Thymus (tissue), 11 donors: ENCODE results near the gene SLC7A10. TPM values are rescaled to one million over a fixed set of nuclear protein-coding genes. Genes with fewer than 3 reads are reported as not detected.
A peak's percentile ranks its signal among the peaks of the same experiment; 100 is the strongest.

ENCODE experiments used
- DNase-seq, 9 donors: peaks; one replicate each; pipeline ENCODE4 v3.0.0-alpha.2; 2013; ENCODE audit warnings: low spot score in 9 of 9, low read depth in 6 of 9, missing footprints in 1 of 9
- H3K27ac ChIP-seq, 2 donors: one replicate each; pipeline ENCODE4 v1.5.1; 2013; ENCODE audit warnings: control low read depth in 1 of 2, low read depth in 1 of 2, low read length in 1 of 2, mild to moderate bottlenecking in 1 of 2, moderate library complexity in 1 of 2
- H3K27me3 ChIP-seq, 2 donors: one replicate each; pipeline ENCODE4 v1.5.1; 2013; ENCODE audit warnings: low read length in 1 of 2; ENCODE audit not compliant: control insufficient read depth in 2 of 2, insufficient read depth in 1 of 2
- H3K36me3 ChIP-seq, 2 donors: one replicate each; pipeline ENCODE4 v1.5.1; 2013; ENCODE audit warnings: low read length in 1 of 2, mild to moderate bottlenecking in 1 of 2, moderate library complexity in 1 of 2; ENCODE audit not compliant: control insufficient read depth in 2 of 2, insufficient read depth in 2 of 2
- H3K4me1 ChIP-seq, 2 donors: one replicate each; pipeline ENCODE4 v1.5.1; 2013; ENCODE audit warnings: low read length in 2 of 2; ENCODE audit not compliant: control insufficient read depth in 2 of 2, insufficient read depth in 2 of 2
- H3K4me3 ChIP-seq, 2 donors: one replicate each; pipeline ENCODE4 v1.5.1; 2013; ENCODE audit warnings: low read length in 2 of 2, control low read depth in 1 of 2, mild to moderate bottlenecking in 1 of 2
- H3K9me3 ChIP-seq, 2 donors: one replicate each; pipeline ENCODE4 v1.5.1; 2013; ENCODE audit warnings: low read length in 1 of 2, mild to moderate bottlenecking in 1 of 2; ENCODE audit not compliant: control insufficient read depth in 2 of 2, insufficient read depth in 1 of 2
- WGBS: extraction: QIAGEN DNeasy Blood & Tissue Kit; methylation state at CpG from one replicate; pipeline ENCODE4 v1.1.7; 2013; 5-methylcytosine and 5-hydroxymethylcytosine counted together
- polyA plus RNA-seq: library from polyadenylated mRNA; stranded (reverse); fragments of 200-250 nt; gene quantifications from one replicate; pipeline ENCODE4 v1.2.3, GENCODE V29; 2013
- total RNA-seq: library from RNA; stranded (reverse); fragments of 120-200 nt; gene quantifications from one replicate; pipeline ENCODE4 v1.2.4, GENCODE V29; 2013
- donor health status: healthy.

SLC7A10 gene
- total and polyA plus RNA-seq, 2 donors, result 0.11 to 0.33 TPM

- DNase-seq, result peak in 7 of 9 donors; percentile 58 to 89 (median 77)
- Histone ChIP-seq H3K36me3 (no peaks in the 10 kb centered on the region), H3K4me1 (peaks cover 11 to 23% of the 10 kb centered on the region in 2 donors), H3K27ac (peak overlapping the region; percentile 91 to 96), H3K27me3 (no peaks in the 10 kb centered on the region), H3K4me3 (peak overlapping the region; percentile 87 to 90), H3K9me3 (no peaks in the 10 kb centered on the region)
- under 1% methylated on average over 38 of the region's 38 CpGs for WGBS
These were observed 48.2 kb downstream of the SLC7A10 start for GRCh38 chr19:33177417-33177979.

- no peaks in the 10 kb centered on the region for H3K36me3 ChIP-seq
- H3K27ac ChIP-seq, result peak overlapping the region; percentile 91 to 96
- WGBS, result under 1% methylated on average over 65 of the region's 65 CpGs
- no peaks in the 10 kb centered on the region for H3K27me3 ChIP-seq
- H3K9me3 ChIP-seq, result no peaks in the 10 kb centered on the region
- peak overlapping the region; percentile 87 to 90 for H3K4me3 ChIP-seq
- H3K4me1 ChIP-seq, result peaks cover 11 to 23% of the 10 kb centered on the region in 2 donors
- peak; percentile 93 to 98 (median 97) for DNase-seq
These were observed 48.8 kb downstream of the SLC7A10 start for GRCh38 chr19:33176670-33177416.

GRCh38 chr19:33175886-33176669, 49.6 kb downstream of the SLC7A10 start:
- H3K4me1 ChIP-seq, result peaks cover 11 to 23% of the 10 kb centered on the region in 2 donors
- H3K27ac ChIP-seq, result peak overlapping the region; percentile 91 to 95
- H3K9me3 ChIP-seq, result no peaks in the 10 kb centered on the region
- no peaks in the 10 kb centered on the region for H3K36me3 ChIP-seq
- peak in 5 of 9 donors; percentile 6 to 28 (median 18) for DNase-seq
- H3K4me3 ChIP-seq, result peak overlapping the region; percentile 87 to 90
- no peaks in the 10 kb centered on the region for H3K27me3 ChIP-seq
- 21% methylated on average over 25 of the region's 25 CpGs for WGBS

- no peak for DNase-seq
- Histone ChIP-seq H3K9me3 (no peaks in the 10 kb centered on the region), H3K27me3 (no peaks in the 10 kb centered on the region), H3K27ac (no peak overlapping the region), H3K36me3 (no peaks in the 10 kb centered on the region), H3K4me3 (peak overlapping the region in 1 of 2 donors; percentile 90), H3K4me1 (peaks cover 11 to 23% of the 10 kb centered on the region in 2 donors)
- WGBS, result 98% methylated on average over 10 of the region's 10 CpGs
These were observed 50.4 kb downstream of the SLC7A10 start for GRCh38 chr19:33175156-33175782.

GRCh38 chr19:33174186-33174585, 51.5 kb downstream of the SLC7A10 start:
- H3K4me3 ChIP-seq, result no peak overlapping the region

GRCh38 chr19:33171916-33172359, 53.7 kb downstream of the SLC7A10 start:
- H3K4me1 ChIP-seq, result peaks cover 11 to 15% of the 10 kb centered on the region in 2 donors
- no peak overlapping the region for H3K4me3 ChIP-seq
- no peaks in the 10 kb centered on the region for H3K27me3 ChIP-seq
- no peaks in the 10 kb centered on the region for H3K36me3 ChIP-seq
- no peak overlapping the region for H3K27ac ChIP-seq
- H3K9me3 ChIP-seq, result peaks cover 0 to 8% of the 10 kb centered on the region in 2 donors
- no peak for DNase-seq
- WGBS, result over 99% methylated on average over 6 of the region's 6 CpGs

More at GRCh38 chr19:33174186-33174585, 51.5 kb downstream of the SLC7A10 start:
- Histone ChIP-seq H3K36me3 (no peaks in the 10 kb centered on the region), H3K4me1 (peaks cover 11 to 23% of the 10 kb centered on the region in 2 donors), H3K9me3 (no peaks in the 10 kb centered on the region), H3K27ac (no peak overlapping the region), H3K27me3 (no peaks in the 10 kb centered on the region)
- WGBS, result 81% methylated on average over 5 of the region's 5 CpGs
- no peak for DNase-seq

- 98% methylated on average over 1 of the region's 1 CpG for WGBS
- no peak overlapping the region for H3K4me3 ChIP-seq
- no peak overlapping the region for H3K27ac ChIP-seq
- H3K27me3 ChIP-seq, result no peaks in the 10 kb centered on the region
- peaks cover 0 to 8% of the 10 kb centered on the region in 2 donors for H3K9me3 ChIP-seq
- H3K36me3 ChIP-seq, result no peaks in the 10 kb centered on the region
- no peak for DNase-seq
- H3K4me1 ChIP-seq, result peaks cover 11 to 14% of the 10 kb centered on the region in 2 donors
These were observed 54.3 kb downstream of the SLC7A10 start for GRCh38 chr19:33171222-33171795.

- Histone ChIP-seq H3K27ac (no peak overlapping the region), H3K4me3 (no peak overlapping the region)
These were observed 57.1 kb downstream of the SLC7A10 start for GRCh38 chr19:33168528-33168927.

More at GRCh38 chr19:33168528-33168927, 57.1 kb downstream of the SLC7A10 start:
- peaks cover 0 to 8% of the 10 kb centered on the region in 2 donors for H3K9me3 ChIP-seq
- H3K36me3 ChIP-seq, result no peaks in the 10 kb centered on the region
- no peaks in the 10 kb centered on the region for H3K27me3 ChIP-seq
- H3K4me1 ChIP-seq, result peaks cover 2 to 3% of the 10 kb centered on the region in 2 donors
- WGBS, result 95% methylated on average over 1 of the region's 1 CpG
- no peak for DNase-seq
